Esophagus muscularis mucosa (tissue), 4 donors: ENCODE measurements around the gene SLC51B. TPM values are rescaled to one million over a fixed set of nuclear protein-coding genes. Genes with fewer than 3 reads are reported as not detected.
A peak's percentile ranks its signal among the peaks of the same experiment; 100 is the strongest.

Experiments used
- DNase-seq: peaks from one replicate; pipeline ENCODE4 v3.0.0-alpha.2; 2017; ENCODE audit errors: extremely low spot score
- H3K27ac ChIP-seq, 4 donors: fragments of 200-600 bp; sonication (generic); replicated peaks in 1 of 4; 1 replicate in 3 of 4; 2 replicates in 1 of 4; pipeline ENCODE4 v1.5.1; 2016 to 2019; ENCODE audit warnings: mild to moderate bottlenecking in 1 of 4
- H3K27me3 ChIP-seq, 4 donors: fragments of 200-600 bp; sonication (generic); one replicate each; pipeline versions ENCODE4 v1.5.1 to v1.6.0; 2016 to 2019
- H3K36me3 ChIP-seq, 4 donors: fragments of 200-600 bp; sonication (generic); one replicate each; pipeline ENCODE4 v1.5.1; 2016 to 2019
- H3K4me1 ChIP-seq, 4 donors: fragments of 200-600 bp; sonication (generic); one replicate each; pipeline ENCODE4 v1.5.1; 2016 to 2019
- H3K4me3 ChIP-seq, 4 donors: fragments of 200-600 bp; sonication (generic); 1 replicate in 2 of 4; 2 replicates in 2 of 4; pipeline ENCODE4 v1.5.1; 2016 to 2019; ENCODE audit warnings: mild to moderate bottlenecking in 4 of 4, moderate library complexity in 1 of 4
- H3K9me3 ChIP-seq, 4 donors: fragments of 200-600 bp; sonication (generic); 1 replicate in 3 of 4; 2 replicates in 1 of 4; pipeline ENCODE4 v1.5.1; 2016 to 2019
- EP300 ChIP-seq: sonication (generic); formaldehyde crosslinking; IDR thresholded peaks from one replicate; pipeline ENCODE4 v1.6.1; 2017; ENCODE audit warnings: antibody characterized with exemption
- POLR2A ChIP-seq: fragments of 450-650 bp; IDR thresholded peaks from one replicate; pipeline ENCODE4 v1.6.1; 2017; ENCODE audit warnings: antibody characterized with exemption, moderate library complexity, mild to moderate bottlenecking, low read depth
- POLR2AphosphoS5 ChIP-seq, 2 donors: sonication (generic); formaldehyde crosslinking; IDR thresholded peaks; one replicate each; pipeline ENCODE4 v1.6.1; 2017; ENCODE audit warnings: antibody characterized with exemption in 2 of 2
- WGBS: methylation state at CpG from one replicate; pipeline ENCODE4 v1.1.5; 2018; 5-methylcytosine and 5-hydroxymethylcytosine counted together
- intact Hi-C: fragments of 100-400 bp; cut with DNase I; formaldehyde crosslinking; loops from one replicate; pipeline ENCODE4 v1.15.1; 2023
- total RNA-seq, 4 donors: library from RNA; depleted of rRNA; stranded (reverse); fragments of >200 nt; gene quantifications; one replicate each; pipeline versions ENCODE4 v1.1.0 to v1.2.1, GENCODE V29; 2016
- TF ChIP-seq, protein P1 (sequence below), 3 experiments: fragments of 200-600 bp in 2 of 3; fragments of 450-650 bp in 1 of 3; sonication (generic) in 2 of 3; IDR thresholded peaks; one replicate each; pipeline ENCODE4 v1.5.1; 2017 to 2019; ENCODE audit warnings: antibody characterized with exemption in 3 of 3, mild to moderate bottlenecking in 2 of 3, moderate library complexity in 1 of 3

The SLC51B gene
- total RNA-seq, 4 donors from 2014 or later, result not detected

- 76% methylated on average over 6 of the region's 6 CpGs for WGBS
- Histone ChIP-seq H3K4me3 (no peak overlapping the region), H3K36me3 (no peaks in the 10 kb centered on the region), H3K4me1 (peaks cover 78 to 93% (median 81%) of the 10 kb centered on the region in 4 donors), H3K27me3 (peaks cover 0 to 16% (median 0%) of the 10 kb centered on the region in 4 donors), H3K27ac (peak overlapping the region; percentile 69 to 96 (median 93)), H3K9me3 (no peaks in the 10 kb centered on the region)
- intact Hi-C loops, result loop anchor here (10.0 kb wide), 1 partner anchor 236 kb away; the partner anchor contains the start of gene PLEKHO2
- TF ChIP-seq POLR2A, result no peak
- TF ChIP-seq, protein P1, sequence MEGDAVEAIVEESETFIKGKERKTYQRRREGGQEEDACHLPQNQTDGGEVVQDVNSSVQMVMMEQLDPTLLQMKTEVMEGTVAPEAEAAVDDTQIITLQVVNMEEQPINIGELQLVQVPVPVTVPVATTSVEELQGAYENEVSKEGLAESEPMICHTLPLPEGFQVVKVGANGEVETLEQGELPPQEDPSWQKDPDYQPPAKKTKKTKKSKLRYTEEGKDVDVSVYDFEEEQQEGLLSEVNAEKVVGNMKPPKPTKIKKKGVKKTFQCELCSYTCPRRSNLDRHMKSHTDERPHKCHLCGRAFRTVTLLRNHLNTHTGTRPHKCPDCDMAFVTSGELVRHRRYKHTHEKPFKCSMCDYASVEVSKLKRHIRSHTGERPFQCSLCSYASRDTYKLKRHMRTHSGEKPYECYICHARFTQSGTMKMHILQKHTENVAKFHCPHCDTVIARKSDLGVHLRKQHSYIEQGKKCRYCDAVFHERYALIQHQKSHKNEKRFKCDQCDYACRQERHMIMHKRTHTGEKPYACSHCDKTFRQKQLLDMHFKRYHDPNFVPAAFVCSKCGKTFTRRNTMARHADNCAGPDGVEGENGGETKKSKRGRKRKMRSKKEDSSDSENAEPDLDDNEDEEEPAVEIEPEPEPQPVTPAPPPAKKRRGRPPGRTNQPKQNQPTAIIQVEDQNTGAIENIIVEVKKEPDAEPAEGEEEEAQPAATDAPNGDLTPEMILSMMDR (IDR thresholded peaks at IDR 0.05), result no peak
- TF ChIP-seq EP300, result no peak
- no peak for TF ChIP-seq POLR2AphosphoS5 (IDR thresholded peaks at IDR 0.05)
- no peak for DNase-seq
Observed at GRCh38 chr15:65081270-65081669, 36.1 kb downstream of the SLC51B start.

GRCh38 chr15:65081758-65082157 is 36.6 kb downstream of the SLC51B start:
- DNase-seq, result no peak
- Histone ChIP-seq H3K27me3 (peaks cover 0 to 12% (median 0%) of the 10 kb centered on the region in 4 donors), H3K9me3 (no peaks in the 10 kb centered on the region), H3K4me3 (no peak overlapping the region), H3K27ac (peak overlapping the region; percentile 69 to 96 (median 93)), H3K4me1 (peaks cover 78 to 93% (median 82%) of the 10 kb centered on the region in 4 donors), H3K36me3 (no peaks in the 10 kb centered on the region)
- WGBS, result 89% methylated on average over 5 of the region's 5 CpGs
- TF ChIP-seq POLR2AphosphoS5 (IDR thresholded peaks at IDR 0.05) (no peak), EP300 (no peak), POLR2A (no peak)
- TF ChIP-seq, protein P1 (IDR thresholded peaks at IDR 0.05), result no peak
- intact Hi-C loops, result loop anchor here (10.0 kb wide), 1 partner anchor 237 kb away; the partner anchor contains the start of gene PLEKHO2

DNA sequence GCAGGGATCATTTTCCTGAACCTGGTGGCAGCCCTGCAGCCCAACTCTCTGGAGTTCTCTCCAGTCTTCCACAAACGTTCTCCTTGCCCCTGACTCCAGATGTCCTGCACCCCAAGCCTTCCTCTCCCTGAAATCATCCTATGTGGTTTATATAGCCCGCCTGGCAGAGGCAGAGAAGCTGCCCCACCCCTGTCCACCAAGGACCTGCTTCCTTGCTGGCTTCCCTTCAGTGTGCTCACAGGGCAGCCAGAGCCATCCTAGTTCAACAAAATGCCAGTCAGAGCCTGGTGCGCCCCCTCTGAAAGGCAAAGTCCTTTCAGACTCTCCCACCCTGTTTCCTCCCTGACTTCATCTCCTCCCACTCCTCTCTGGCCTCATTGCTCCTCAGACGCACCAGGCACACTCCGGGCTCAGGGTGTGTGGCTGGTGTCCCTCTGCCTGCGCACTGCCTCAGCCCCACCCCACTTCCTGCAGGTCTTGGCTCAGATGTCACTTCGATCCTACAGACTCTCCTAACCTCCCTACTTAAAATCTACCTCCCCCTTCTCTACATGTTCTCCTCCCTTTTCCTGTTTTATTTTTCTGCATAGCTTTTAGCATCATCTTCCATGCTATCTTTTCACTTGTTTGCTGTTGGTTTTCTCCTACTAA is 37.2 kb downstream of the SLC51B start:
- no peak overlapping the region for H3K4me3 ChIP-seq
- H3K4me1 ChIP-seq, result peaks cover 78 to 93% (median 82%) of the 10 kb centered on the region in 4 donors
- H3K27ac ChIP-seq, result peak overlapping the region; percentile 69 to 96 (median 93)
- TF ChIP-seq, protein P1 (IDR thresholded peaks at IDR 0.05), result no peak
- TF ChIP-seq POLR2A (no peak), POLR2AphosphoS5 (IDR thresholded peaks at IDR 0.05) (peak in 1 of 2 donors; percentile 24), EP300 (no peak)
- H3K9me3 ChIP-seq, result no peaks in the 10 kb centered on the region
- DNase-seq, result no peak
- H3K36me3 ChIP-seq, result no peaks in the 10 kb centered on the region
- intact Hi-C loops, result loop anchor here (10.0 kb wide), 1 partner anchor 238 kb away; the partner anchor contains the start of gene PLEKHO2
- 26% methylated on average over 7 of the region's 7 CpGs for WGBS
- peaks cover 0 to 5% (median 0%) of the 10 kb centered on the region in 4 donors for H3K27me3 ChIP-seq

DNA sequence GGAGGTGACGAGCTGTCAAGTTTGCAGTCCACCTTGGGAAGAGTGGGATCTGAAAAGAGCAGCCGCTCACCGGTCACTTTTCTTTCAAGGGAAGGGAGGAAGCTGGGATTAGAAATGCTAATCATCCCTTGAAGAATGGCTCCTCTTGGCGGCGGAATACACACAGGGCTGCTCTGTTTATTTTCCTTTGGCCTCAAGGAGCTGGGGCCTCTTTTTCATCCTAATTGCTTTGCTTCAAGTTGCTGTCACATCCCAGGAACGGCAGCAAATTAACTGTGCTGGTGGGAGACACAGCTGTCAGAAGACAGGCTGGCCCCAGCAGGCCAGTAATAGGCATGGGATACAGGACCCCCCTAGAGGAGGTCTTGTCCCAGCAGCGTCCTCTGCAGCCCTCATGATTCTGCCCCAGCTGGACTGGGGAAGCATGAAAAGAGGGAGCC is 38.1 kb downstream of the SLC51B start:
- Histone ChIP-seq H3K4me3 (no peak overlapping the region), H3K27ac (peak overlapping the region; percentile 69 to 96 (median 93)), H3K27me3 (no peaks in the 10 kb centered on the region), H3K36me3 (no peaks in the 10 kb centered on the region), H3K9me3 (no peaks in the 10 kb centered on the region), H3K4me1 (peaks cover 78 to 92% (median 82%) of the 10 kb centered on the region in 4 donors)
- TF ChIP-seq POLR2AphosphoS5 (IDR thresholded peaks at IDR 0.05), result peak; percentile 13 to 22
- no peak for TF ChIP-seq EP300
- no peak for TF ChIP-seq POLR2A
- TF ChIP-seq, protein P1 (IDR thresholded peaks at IDR 0.05), result peak; percentile 48 to 74 (median 60)
- WGBS, result 31% methylated on average over 7 of the region's 7 CpGs
- no peak for DNase-seq
- intact Hi-C loops, result loop anchor here (10.0 kb wide), 1 partner anchor 238 kb away; the partner anchor contains the start of gene PLEKHO2
